ENCODE data around the gene TMEM41A.

DNA sequence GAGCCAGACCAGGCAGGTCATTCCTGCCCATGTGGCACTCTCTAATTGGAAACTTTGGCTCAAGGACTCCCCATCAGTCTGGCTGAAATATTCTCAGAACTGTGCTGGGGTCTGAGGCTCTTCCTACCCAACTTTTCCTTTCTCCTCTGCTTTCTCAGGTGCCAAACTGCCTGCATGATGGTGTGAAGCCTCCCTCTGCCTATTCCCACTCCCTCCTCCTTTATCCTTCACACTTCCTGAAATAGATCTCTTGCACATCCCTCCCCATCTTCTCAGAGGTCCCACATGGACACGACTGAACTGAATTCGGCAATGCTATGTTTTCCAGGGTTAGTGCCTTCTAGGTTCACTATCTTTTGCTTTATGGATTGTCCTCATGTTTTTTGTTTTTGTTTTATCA, 41.1 kb upstream of the TMEM41A start:
- TF ChIP-seq, protein P1, sequence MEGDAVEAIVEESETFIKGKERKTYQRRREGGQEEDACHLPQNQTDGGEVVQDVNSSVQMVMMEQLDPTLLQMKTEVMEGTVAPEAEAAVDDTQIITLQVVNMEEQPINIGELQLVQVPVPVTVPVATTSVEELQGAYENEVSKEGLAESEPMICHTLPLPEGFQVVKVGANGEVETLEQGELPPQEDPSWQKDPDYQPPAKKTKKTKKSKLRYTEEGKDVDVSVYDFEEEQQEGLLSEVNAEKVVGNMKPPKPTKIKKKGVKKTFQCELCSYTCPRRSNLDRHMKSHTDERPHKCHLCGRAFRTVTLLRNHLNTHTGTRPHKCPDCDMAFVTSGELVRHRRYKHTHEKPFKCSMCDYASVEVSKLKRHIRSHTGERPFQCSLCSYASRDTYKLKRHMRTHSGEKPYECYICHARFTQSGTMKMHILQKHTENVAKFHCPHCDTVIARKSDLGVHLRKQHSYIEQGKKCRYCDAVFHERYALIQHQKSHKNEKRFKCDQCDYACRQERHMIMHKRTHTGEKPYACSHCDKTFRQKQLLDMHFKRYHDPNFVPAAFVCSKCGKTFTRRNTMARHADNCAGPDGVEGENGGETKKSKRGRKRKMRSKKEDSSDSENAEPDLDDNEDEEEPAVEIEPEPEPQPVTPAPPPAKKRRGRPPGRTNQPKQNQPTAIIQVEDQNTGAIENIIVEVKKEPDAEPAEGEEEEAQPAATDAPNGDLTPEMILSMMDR (IDR thresholded peaks at IDR 0.05), result no peak
- TF ChIP-seq EP300 (IDR thresholded peaks at IDR 0.05), result no peak
